Erythroblast (primary cell): Measurements from ENCODE around the gene R3HDM4.

Experiments used
- GATA1 ChIP-seq: IDR thresholded peaks from 2 replicates; pipeline ENCODE4 v1.6.1; 2011; ENCODE audit warnings: low read depth, mild to moderate bottlenecking, control low read depth, low read length, moderate library complexity
- POLR2A ChIP-seq: IDR thresholded peaks from 2 replicates; pipeline ENCODE4 v1.6.1; 2011; ENCODE audit warnings: mild to moderate bottlenecking, low read length

- no peak for TF ChIP-seq POLR2A
- no peak for TF ChIP-seq GATA1
These were observed 30.0 kb downstream of the R3HDM4 start for GRCh38 chr19:882871-883497.
